Measurements from ENCODE around the gene MATN1. TPM values are rescaled to one million over a fixed set of nuclear protein-coding genes. Genes with fewer than 3 reads are reported as not detected.
"Not testable (repeated sequence)": the region's sequence is repeated elsewhere in the genome, so short reads cannot be mapped to it uniquely, and the experiment has no call there.

Gene MATN1
- polyA plus RNA-seq, result not detected

DNA sequence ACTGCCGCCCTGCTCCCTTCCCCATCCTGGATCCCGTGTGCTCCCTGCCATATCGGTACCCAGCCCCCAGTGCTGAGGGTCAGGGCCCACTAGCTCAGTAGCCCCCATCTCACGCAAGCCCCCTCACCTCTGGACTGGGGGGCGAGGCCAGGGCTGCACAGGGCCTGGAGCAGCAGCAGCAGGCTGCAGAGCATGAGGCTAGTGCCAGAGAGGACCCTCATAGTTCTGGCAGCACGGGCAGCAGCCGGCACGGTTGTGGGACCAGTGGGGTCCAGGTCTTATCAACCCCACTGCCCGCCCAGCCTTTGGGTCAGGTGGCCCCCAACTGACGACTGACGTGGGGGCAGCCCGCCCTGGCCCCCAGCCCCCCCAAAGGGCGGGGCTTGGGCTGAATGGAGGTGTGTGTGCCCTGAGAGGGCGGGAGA, at the start of gene MATN1:
TSS of gene MATN1 (minus strand) at position 255 of the 425 bp plus-strand sequence. CDS start at position 221, 34 bp downstream.
- peaks cover 0 to 6% (median 0%) of the 10 kb centered on the region in 3 donors for H3K36me3 Mint-ChIP-seq
- peak within 1 kb of the TSS in 2 of 6 donors; percentile 68 to 72 for H3K27ac Mint-ChIP-seq
- H3K9me3 Mint-ChIP-seq, result no peaks in the 10 kb centered on the region
- no peak for DNase-seq
- H3K4me3 Mint-ChIP-seq, result no peak within 1 kb of the TSS
- H3K4me1 Mint-ChIP-seq, result peaks cover 12 to 13% of the 10 kb centered on the region in 2 donors
- peaks cover 0 to 7% (median 6%) of the 10 kb centered on the region in 3 donors for H3K27me3 Mint-ChIP-seq (ENCODE audit: low read depth in 3 of 3)

DNA sequence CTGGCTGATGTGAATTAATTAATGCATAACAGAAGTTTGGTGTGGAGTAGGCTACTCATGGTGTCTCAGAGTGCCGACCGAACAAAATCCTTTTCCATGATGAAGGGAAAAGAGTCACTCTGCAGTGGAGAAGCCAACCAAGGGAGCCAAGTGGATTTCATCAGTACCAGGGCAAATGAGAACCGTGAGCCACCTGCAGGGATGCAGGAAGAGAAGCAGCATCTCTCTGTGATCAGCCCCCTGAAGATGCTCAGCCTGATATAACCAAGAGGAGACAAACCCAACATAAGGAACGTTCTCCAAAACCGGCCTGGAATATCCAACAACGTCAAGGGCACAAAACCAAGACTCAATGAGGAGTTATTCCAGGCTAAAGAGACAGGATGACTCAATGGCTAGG, 47.6 kb upstream of the MATN1 start:
- H3K9me3 Mint-ChIP-seq, result no peaks in the 10 kb centered on the region
- no peak for DNase-seq
- H3K36me3 Mint-ChIP-seq, result no peaks in the 10 kb centered on the region
- H3K4me3 Mint-ChIP-seq, result no peak overlapping the region
- H3K27me3 Mint-ChIP-seq (ENCODE audit: low read depth in 3 of 3), result peaks cover 0 to 2% (median 0%) of the 10 kb centered on the region in 3 donors
- H3K4me1 Mint-ChIP-seq, result peaks cover 4 to 6% of the 10 kb centered on the region in 2 donors
- H3K27ac Mint-ChIP-seq, result no peak overlapping the region

DNA sequence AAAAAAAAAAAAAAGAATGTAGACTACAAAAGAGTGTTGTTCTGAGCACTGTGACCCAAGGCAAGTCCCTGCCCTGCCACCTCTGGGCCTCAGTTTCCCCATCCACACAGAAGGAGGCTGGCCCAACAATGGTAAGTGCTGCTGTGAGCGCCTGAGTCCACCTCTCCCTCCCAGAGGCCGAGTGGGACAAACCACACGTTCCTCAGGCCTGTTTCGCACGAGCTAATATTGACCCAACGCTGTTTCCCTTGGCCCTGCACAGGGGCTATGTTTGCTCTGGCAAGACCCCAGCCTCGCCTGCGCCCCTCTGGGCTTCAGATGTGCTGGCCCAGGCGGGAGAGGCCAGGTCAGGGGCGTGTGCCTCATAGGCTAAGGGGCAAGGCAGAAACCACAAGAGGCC, 46.8 kb upstream of the MATN1 start:
- no peaks in the 10 kb centered on the region for H3K36me3 Mint-ChIP-seq
- H3K4me3 Mint-ChIP-seq, result no peak overlapping the region
- no peaks in the 10 kb centered on the region for H3K9me3 Mint-ChIP-seq
- H3K27me3 Mint-ChIP-seq (ENCODE audit: low read depth in 3 of 3), result peaks cover 0 to under 1% (median 0%) of the 10 kb centered on the region in 3 donors
- no peak overlapping the region for H3K27ac Mint-ChIP-seq
- DNase-seq, result no peak
- H3K4me1 Mint-ChIP-seq, result peaks cover 4 to 7% of the 10 kb centered on the region in 2 donors

- no peaks in the 10 kb centered on the region for H3K27me3 Mint-ChIP-seq (ENCODE audit: low read depth in 3 of 3)
- peaks cover 4 to 7% of the 10 kb centered on the region in 2 donors for H3K4me1 Mint-ChIP-seq
- no peak overlapping the region for H3K27ac Mint-ChIP-seq
- no peaks in the 10 kb centered on the region for H3K9me3 Mint-ChIP-seq
- no peak for DNase-seq
- no peak overlapping the region for H3K4me3 Mint-ChIP-seq
- H3K36me3 Mint-ChIP-seq, result no peaks in the 10 kb centered on the region
Observed at GRCh38 chr1:30768830-30769718, 45.7 kb upstream of the MATN1 start.

DNA sequence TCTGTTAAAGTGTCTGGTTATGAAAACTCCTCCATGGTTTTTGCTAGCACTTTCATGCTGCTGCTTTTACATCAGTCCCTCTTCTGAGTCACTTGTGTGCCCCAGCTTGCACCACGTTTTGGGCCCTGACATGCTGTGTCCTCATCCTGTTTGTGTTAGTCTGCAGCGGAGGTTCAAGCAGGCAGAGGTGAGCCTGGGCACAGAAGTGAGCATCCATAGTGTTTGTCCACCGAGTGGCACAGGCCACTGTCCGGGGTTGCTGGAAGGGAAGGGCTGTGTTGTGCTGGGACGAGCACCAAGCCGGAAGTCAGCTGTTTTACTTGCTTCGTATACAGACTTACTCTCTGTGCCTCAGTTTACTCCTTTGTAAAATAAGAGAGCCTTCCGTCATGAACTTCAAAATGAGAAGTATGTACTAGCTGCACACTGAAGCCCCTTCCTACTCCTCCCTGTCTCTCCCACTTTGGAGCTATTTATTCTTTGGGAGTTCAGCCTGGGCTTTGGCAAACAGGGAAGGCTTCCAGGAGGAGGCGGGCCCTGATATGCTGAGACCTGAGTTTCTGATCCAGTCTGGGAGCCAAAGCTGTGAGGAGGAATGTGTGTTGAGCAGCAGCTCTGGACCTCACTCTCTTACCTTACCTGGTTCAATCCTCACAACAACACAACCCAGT, 44.9 kb upstream of the MATN1 start:
- Mint-ChIP-seq H3K27ac (no peak overlapping the region), H3K4me3 (no peak overlapping the region), H3K27me3 (ENCODE audit: low read depth in 3 of 3) (no peaks in the 10 kb centered on the region), H3K36me3 (no peaks in the 10 kb centered on the region), H3K9me3 (no peaks in the 10 kb centered on the region), H3K4me1 (peaks cover 4 to 7% of the 10 kb centered on the region in 2 donors)
- no peak for DNase-seq

GRCh38 chr1:30766948-30767347, 43.6 kb upstream of the MATN1 start:
- H3K4me1 Mint-ChIP-seq; DNase-seq; H3K27me3 Mint-ChIP-seq (ENCODE audit: low read depth in 3 of 3); H3K4me3 Mint-ChIP-seq; H3K9me3 Mint-ChIP-seq; H3K36me3 Mint-ChIP-seq; H3K27ac Mint-ChIP-seq: not testable (repeated sequence)

- H3K9me3 Mint-ChIP-seq, result no peaks in the 10 kb centered on the region
- no peaks in the 10 kb centered on the region for H3K27me3 Mint-ChIP-seq (ENCODE audit: low read depth in 3 of 3)
- peaks cover 6 to 11% of the 10 kb centered on the region in 2 donors for H3K4me1 Mint-ChIP-seq
- peak overlapping the region in 1 of 6 donors; percentile 37 for H3K27ac Mint-ChIP-seq
- no peak for DNase-seq
- H3K4me3 Mint-ChIP-seq, result no peak overlapping the region
- no peaks in the 10 kb centered on the region for H3K36me3 Mint-ChIP-seq
Observed at GRCh38 chr1:30765556-30766434, 42.4 kb upstream of the MATN1 start.

- Mint-ChIP-seq H3K9me3 (no peaks in the 10 kb centered on the region), H3K4me3 (no peak overlapping the region), H3K4me1 (peaks cover 12 to 16% of the 10 kb centered on the region in 2 donors), H3K27ac (no peak overlapping the region), H3K27me3 (ENCODE audit: low read depth in 3 of 3) (no peaks in the 10 kb centered on the region), H3K36me3 (no peaks in the 10 kb centered on the region)
- no peak for DNase-seq
Observed at GRCh38 chr1:30764939-30765555, 41.7 kb upstream of the MATN1 start.

GRCh38 chr1:30764396-30764795, 41.0 kb upstream of the MATN1 start:
- Mint-ChIP-seq H3K27me3 (ENCODE audit: low read depth in 3 of 3) (peaks cover 0 to 3% (median 3%) of the 10 kb centered on the region in 3 donors), H3K9me3 (no peaks in the 10 kb centered on the region), H3K4me1 (peaks cover 18 to 22% of the 10 kb centered on the region in 2 donors), H3K27ac (no peak overlapping the region), H3K4me3 (no peak overlapping the region), H3K36me3 (no peaks in the 10 kb centered on the region)
- DNase-seq, result no peak

- H3K4me3 Mint-ChIP-seq, result no peak overlapping the region
- H3K36me3 Mint-ChIP-seq, result no peaks in the 10 kb centered on the region
- peaks cover 25 to 29% of the 10 kb centered on the region in 2 donors for H3K4me1 Mint-ChIP-seq
Observed at GRCh38 chr1:30763651-30764248, 40.4 kb upstream of the MATN1 start.

GRCh38 chr1:30762930-30763650, 39.7 kb upstream of the MATN1 start:
- peaks cover 32 to 35% of the 10 kb centered on the region in 2 donors for H3K4me1 Mint-ChIP-seq
- peak overlapping the region in 2 of 6 donors; percentile 22 to 46 for H3K27ac Mint-ChIP-seq
- no peak overlapping the region for H3K4me3 Mint-ChIP-seq
- peaks cover 0 to 3% (median 3%) of the 10 kb centered on the region in 3 donors for H3K27me3 Mint-ChIP-seq (ENCODE audit: low read depth in 3 of 3)
- no peaks in the 10 kb centered on the region for H3K36me3 Mint-ChIP-seq
- no peak for DNase-seq
- H3K9me3 Mint-ChIP-seq, result no peaks in the 10 kb centered on the region

More at GRCh38 chr1:30763651-30764248, 40.4 kb upstream of the MATN1 start:
- no peak for DNase-seq
- H3K9me3 Mint-ChIP-seq, result no peaks in the 10 kb centered on the region
- peaks cover 0 to 3% (median 3%) of the 10 kb centered on the region in 3 donors for H3K27me3 Mint-ChIP-seq (ENCODE audit: low read depth in 3 of 3)
- H3K27ac Mint-ChIP-seq, result no peak overlapping the region

DNA sequence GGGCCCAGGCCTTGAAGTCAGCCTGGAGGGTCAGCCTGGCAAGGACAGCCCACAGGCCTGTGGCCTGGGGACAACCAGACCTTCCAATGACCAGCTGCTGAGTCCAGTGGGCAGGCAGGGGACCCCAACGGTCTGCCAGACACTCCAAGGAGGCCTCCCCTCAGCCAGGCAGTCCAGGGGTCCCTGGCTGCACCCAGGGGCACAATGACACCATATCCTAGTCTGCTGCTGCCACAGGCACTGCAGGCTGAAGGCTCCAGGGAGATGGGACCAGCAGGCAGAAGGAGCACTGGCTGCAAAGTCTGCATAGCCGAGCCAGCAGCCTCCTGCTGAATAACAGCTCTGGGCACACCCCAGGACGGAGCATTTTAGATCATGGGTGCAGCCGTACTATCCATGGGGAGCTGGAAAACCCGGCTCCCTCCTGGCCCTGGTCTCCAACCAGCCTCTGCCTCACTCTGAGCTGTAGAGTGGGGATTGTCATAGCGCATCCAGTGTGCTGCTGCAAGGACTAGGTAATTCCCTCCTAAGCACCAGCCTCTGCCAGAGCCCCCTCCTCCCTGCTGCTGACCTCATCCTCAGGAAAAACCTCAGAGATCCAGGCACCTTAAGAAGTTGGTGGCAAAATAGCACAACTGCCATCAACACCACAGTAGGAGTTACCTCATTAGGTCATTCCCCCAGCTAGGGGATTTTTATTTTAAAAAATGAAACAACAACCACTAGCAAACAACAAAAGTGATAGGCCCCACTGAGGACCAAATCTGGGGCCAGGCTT, 39.0 kb upstream of the MATN1 start:
- no peaks in the 10 kb centered on the region for H3K36me3 Mint-ChIP-seq
- DNase-seq, result no peak
- peaks cover 38 to 43% of the 10 kb centered on the region in 2 donors for H3K4me1 Mint-ChIP-seq
- peaks cover 3 to 6% (median 3%) of the 10 kb centered on the region in 3 donors for H3K27me3 Mint-ChIP-seq (ENCODE audit: low read depth in 3 of 3)
- H3K27ac Mint-ChIP-seq, result peak overlapping the region in 2 of 6 donors; percentile 22 to 46
- H3K4me3 Mint-ChIP-seq, result no peak overlapping the region
- no peaks in the 10 kb centered on the region for H3K9me3 Mint-ChIP-seq
